K562 (cell line): ENCODE data around the gene PRICKLE2. TPM values are rescaled to one million over a fixed set of nuclear protein-coding genes. Genes with fewer than 3 reads are reported as not detected.

Source experiments
- ATAC-seq: fragments of 200-7000 bp; cut with Tn5 transposase; 3 replicates; pipeline ENCODE4 v1.9.1; 2020; ENCODE audit warnings: moderate library complexity
- BruUV-seq: library from RNA; stranded (reverse); fragments of 400-500 nt; replicated peaks from 2 replicates; lab custom pipeline; 2021; lab: Mats Ljungman, UMichigan
- CTCF ChIA-PET: fragments of 300-600 bp; formaldehyde crosslinking; extraction: SDS; loops from one replicate; lab custom pipeline; 2021; ENCODE audit warnings: low intra/inter-chr PET ratio; lab: Yijun Ruan, JAX
- POLR2A ChIA-PET: fragments of 300-600, 350-650 bp; sonication (Branson Sonifier 250); formaldehyde crosslinking; extraction: SDS; loops from one replicate; lab custom pipeline; 2021; ENCODE audit warnings: antibody characterized with exemption, inconsistent platforms; lab: Yijun Ruan, JAX
- DNase-seq, 4 experiments: peaks; one replicate each; pipeline versions ENCODE4 v3.0.0 to v3.0.0-alpha.2; 2011 to 2018; ENCODE audit warnings: low spot score in 3 of 4, mixed read lengths in 3 of 4; ENCODE audit errors: extremely low read depth in 1 of 4
- FAIRE-seq: peaks from 2 replicates; lab custom pipeline; 2011; peaks lifted over from hg19 to GRCh38; lab: Jason Lieb, UNC
- H2AFZ ChIP-seq: 2 replicates; pipeline ENCODE4 v1.6.0; 2011; ENCODE audit warnings: low read depth, low read length, control low read depth, inconsistent platforms
- H3K27ac ChIP-seq: fragments of 200-600 bp; 3 replicates; pipeline ENCODE4 v1.8.0; 2011; ENCODE audit warnings: low read depth, mild to moderate bottlenecking, control low read depth, inconsistent platforms, low read length, moderate library complexity, mixed read lengths; ENCODE audit errors: extremely low read depth
- H3K27me3 ChIP-seq, 2 experiments: fragments of 300-600 bp in 1 of 2; 2 replicates in 1 of 2; 3 replicates in 1 of 2; pipeline versions ENCODE4 v1.6.0 to v1.8.0; 2011; ENCODE audit warnings: inconsistent platforms in 2 of 2, low read length in 2 of 2, mild to moderate bottlenecking in 1 of 2, mixed read lengths in 1 of 2, moderate library complexity in 1 of 2; ENCODE audit not compliant: control insufficient read depth in 2 of 2, insufficient read depth in 2 of 2
- H3K36me3 ChIP-seq: fragments of 300-600 bp; 3 replicates; pipeline ENCODE4 v1.8.0; 2011; ENCODE audit warnings: mild to moderate bottlenecking, low read length, inconsistent platforms; ENCODE audit not compliant: control insufficient read depth, insufficient read depth
- H3K4me1 ChIP-seq, 2 experiments: fragments of 200-600 bp in 1 of 2; replicated peaks in 1 of 2; 2 replicates in 1 of 2; 3 replicates in 1 of 2; pipeline versions ENCODE4 v1.5.1 to v1.8.0; 2011; ENCODE audit warnings: inconsistent platforms in 2 of 2, low read length in 2 of 2, mild to moderate bottlenecking in 1 of 2, mixed read lengths in 1 of 2, moderate library complexity in 1 of 2; ENCODE audit not compliant: control insufficient read depth in 2 of 2, insufficient read depth in 2 of 2
- H3K4me2 ChIP-seq: 2 replicates; pipeline ENCODE4 v1.6.1; 2011; ENCODE audit warnings: low read length, control low read depth, inconsistent platforms, mixed read lengths; ENCODE audit not compliant: insufficient read depth
- H3K4me3 ChIP-seq: fragments of 200-600 bp; sonication (generic), shearing (Covaris generic); 2 replicates; pipeline ENCODE4 v1.5.1; 2016; ENCODE audit warnings: control low read depth, inconsistent platforms
- H3K79me2 ChIP-seq: fragments of 200-600 bp; 3 replicates; pipeline ENCODE4 v1.8.0; 2011; ENCODE audit warnings: low read length, inconsistent platforms; ENCODE audit not compliant: control insufficient read depth, insufficient read depth
- H3K9ac ChIP-seq, 2 experiments: 2 replicates each; pipeline versions ENCODE4 v1.6.0 to v1.6.1; 2011; ENCODE audit warnings: low read depth in 2 of 2, low read length in 2 of 2, control low read depth in 1 of 2, inconsistent platforms in 1 of 2, mild to moderate bottlenecking in 1 of 2, mixed read lengths in 1 of 2; ENCODE audit not compliant: insufficient read depth in 1 of 2
- H3K9me1 ChIP-seq: one replicate; pipeline ENCODE4 v1.6.0; 2011; ENCODE audit warnings: inconsistent platforms, mild to moderate bottlenecking, low read length, moderate library complexity; ENCODE audit not compliant: control insufficient read depth, insufficient read depth
- H3K9me3 ChIP-seq: replicated peaks from 2 replicates; pipeline ENCODE4 v1.5.1; 2011; ENCODE audit warnings: low read depth, low read length, inconsistent platforms; ENCODE audit not compliant: control insufficient read depth, insufficient read depth
- H4K20me1 ChIP-seq: replicated peaks from 2 replicates; pipeline ENCODE4 v1.6.1; 2011; ENCODE audit warnings: low read length, inconsistent platforms, mixed read lengths; ENCODE audit not compliant: control insufficient read depth, insufficient read depth
- BCOR ChIP-seq: fragments of 450-650 bp; IDR thresholded peaks from 2 replicates; pipeline ENCODE4 v1.6.1; 2016
- E2F5 ChIP-seq: sonication (generic); formaldehyde crosslinking; IDR thresholded peaks from 2 replicates; pipeline ENCODE4 v1.8.0; 2022; ENCODE audit warnings: mild to moderate bottlenecking, missing genetic modification reagents
- KLF6 ChIP-seq: fragments of 250-450 bp; sonication (Bioruptor Pico); IDR thresholded peaks from 2 replicates; pipeline ENCODE4 v1.4.0; 2020; ENCODE audit warnings: mild to moderate bottlenecking, moderate library complexity, borderline replicate concordance
- POLR2AphosphoS5 ChIP-seq: IDR thresholded peaks from 2 replicates; pipeline ENCODE4 v1.6.1; 2011; ENCODE audit warnings: mild to moderate bottlenecking, low read depth, low read length, moderate library complexity; ENCODE audit not compliant: control insufficient read depth, insufficient read depth
- PURB ChIP-seq: sonication (generic); formaldehyde crosslinking; IDR thresholded peaks from 2 replicates; pipeline ENCODE4 v1.9.0; 2021; ENCODE audit warnings: low read depth, mild to moderate bottlenecking, missing genetic modification reagents
- SP2 ChIP-seq: IDR thresholded peaks from 2 replicates; pipeline ENCODE4 v1.6.1; 2011; ENCODE audit warnings: mild to moderate bottlenecking, low read depth, low read length, moderate library complexity; ENCODE audit not compliant: poor library complexity, severe bottlenecking; ENCODE audit errors: extremely low read depth
- TCF15 ChIP-seq: fragments of 250-450 bp; sonication (Bioruptor Pico); IDR thresholded peaks from 2 replicates; pipeline ENCODE4 v1.8.0; 2022; ENCODE audit warnings: moderate library complexity, mild to moderate bottlenecking, inconsistent platforms
- TCF7L2 ChIP-seq: fragments of 150-350 bp; IDR thresholded peaks from 2 replicates; pipeline ENCODE4 v1.6.1; 2016; ENCODE audit warnings: low read depth, mild to moderate bottlenecking, low read length, moderate library complexity
- THRA ChIP-seq: fragments of 450-650 bp; IDR thresholded peaks from 2 replicates; pipeline ENCODE4 v1.6.1; 2017; ENCODE audit warnings: mild to moderate bottlenecking, moderate library complexity
- ZBTB17 ChIP-seq: fragments of 450-650 bp; formaldehyde crosslinking; IDR thresholded peaks from 2 replicates; pipeline ENCODE4 v1.4.0; 2020; ENCODE audit warnings: mild to moderate bottlenecking
- ZBTB2 ChIP-seq: fragments of 450-650 bp; IDR thresholded peaks from 2 replicates; pipeline ENCODE4 v1.6.1; 2016; ENCODE audit warnings: antibody characterized with exemption
- ZEB2 ChIP-seq: fragments of 450-650 bp; IDR thresholded peaks from 2 replicates; pipeline ENCODE4 v1.6.1; 2016
- ZNF398 ChIP-seq: fragments of 250-450 bp; sonication (Bioruptor Pico); IDR thresholded peaks from 2 replicates; pipeline ENCODE4 v1.8.0; 2021; ENCODE audit warnings: moderate library complexity, mild to moderate bottlenecking, inconsistent platforms
- ZNF449 ChIP-seq: fragments of 250-450 bp; sonication (Bioruptor Pico); IDR thresholded peaks from 2 replicates; pipeline ENCODE4 v1.8.0; 2022; ENCODE audit warnings: moderate library complexity, mild to moderate bottlenecking, inconsistent platforms
- WGBS: fragments of 100-300 bp; shearing (Covaris generic); methylation state at CpG from one replicate; pipeline ENCODE4 v1.1.6; 2016; ENCODE audit warnings: low coverage, mixed read lengths; ENCODE audit not compliant: insufficient coverage; ENCODE audit errors: missing lambda C conversion rate; 5-methylcytosine and 5-hydroxymethylcytosine counted together
- in situ Hi-C: fragments of 300-500 bp; cut with MboI; formaldehyde crosslinking; loops from 4 replicates; pipeline ENCODE4 v1.15.0; 2018; ENCODE audit warnings: inconsistent platforms, mixed read lengths
- intact Hi-C: fragments of 100-400 bp; cut with micrococcal nuclease; formaldehyde crosslinking; loops from 2 replicates; pipeline ENCODE4 v1.14.2; 2022
- polyA plus RNA-seq, 8 experiments: library from polyadenylated mRNA; depleted of rRNA in 4 of 8; stranded (reverse) in 5 of 8; unstranded in 3 of 8; fragments of >200 nt; fragmentation: Nextera tagmentation in 2 of 8; fragmentation: Illumina TruSeq in 1 of 8; extraction: Ambion mirVana in 2 of 8; extraction: Trizol in 1 of 8; gene quantifications; 2 replicates each; pipeline versions ENCODE4 v1.2.1 to v1.2.3, GENCODE V29; 2011 to 2014; ENCODE audit warnings: inconsistent platforms in 1 of 8, missing spikeins in 1 of 8
- total RNA-seq, 7 experiments: library from RNA; depleted of rRNA in 6 of 7; stranded (reverse); fragments of >200 nt in 6 of 7; fragmentation: Illumina TruSeq in 2 of 7; extraction: Trizol in 2 of 7; gene quantifications; 2 replicates each; pipeline versions ENCODE4 v1.2.1 to v1.2.3, GENCODE V29; 2011 to 2021; ENCODE audit warnings: low replicate concordance in 1 of 7

The PRICKLE2 gene
- total and polyA plus RNA-seq, 9 of the 15 experiments (the other 6 are each of a cell fraction or from before 2014, with no cell fraction given), result 0.07 to 0.09 TPM; not detected in 7

GRCh38 chr3:64253689-64254088 lies 28.4 kb upstream of the PRICKLE2 start:
- intact Hi-C loops, result no loop called here
- no peak overlapping the region for H3K4me2 ChIP-seq
- no peak overlapping the region for H2AFZ ChIP-seq
- no peaks in the 10 kb centered on the region for H3K36me3 ChIP-seq
- H3K9me3 ChIP-seq, result no peaks in the 10 kb centered on the region
- BruUV-seq, result no TSS peak
- in situ Hi-C loops, result no loop called here
- H3K4me1 ChIP-seq, result no peaks in the 10 kb centered on the region
- FAIRE-seq, result no peak
- 0% methylated on average over 6 of the region's 6 CpGs for WGBS
- no peaks in the 10 kb centered on the region for H3K9me1 ChIP-seq
- H3K79me2 ChIP-seq, result no peaks in the 10 kb centered on the region
- no peak overlapping the region for H3K9ac ChIP-seq
- no peak overlapping the region for H3K4me3 ChIP-seq
- no peak overlapping the region for H3K27ac ChIP-seq
- TF ChIP-seq ZEB2, result no peak
- TF ChIP-seq THRA, result no peak
- TF ChIP-seq ZBTB2, result no peak
- no peak for TF ChIP-seq E2F5
- no peak for TF ChIP-seq PURB (CRISPR knock-in tag)
- no peak for TF ChIP-seq BCOR
- no peak for TF ChIP-seq ZNF449 (CRISPR knock-in tag)
- TF ChIP-seq ZNF398 (CRISPR knock-in tag), result no peak
- TF ChIP-seq ZBTB17 (CRISPR knock-in tag), result no peak
- TF ChIP-seq KLF6 (CRISPR knock-in tag), result no peak
- TF ChIP-seq SP2, result no peak
- no peak for TF ChIP-seq TCF7L2
- no peak for TF ChIP-seq POLR2AphosphoS5
- no peak for TF ChIP-seq TCF15 (CRISPR knock-in tag)
- TF ChIP-seq, all 486 proteins: peak for 0
- CTCF ChIA-PET, result no interaction called here
- Histone ChIP-seq H3K27me3 (no peaks in the 10 kb centered on the region), H4K20me1 (no peaks in the 10 kb centered on the region)
- POLR2A ChIA-PET, result no interaction called here
- ATAC-seq (no peak), DNase-seq (no peak)
